ENCODE measurements around the gene POGK. TPM values are rescaled to one million over a fixed set of nuclear protein-coding genes. Genes with fewer than 3 reads are reported as not detected.

Gene POGK
- total RNA-seq = 27.1 and 36.7 TPM in 2 replicates

DNA sequence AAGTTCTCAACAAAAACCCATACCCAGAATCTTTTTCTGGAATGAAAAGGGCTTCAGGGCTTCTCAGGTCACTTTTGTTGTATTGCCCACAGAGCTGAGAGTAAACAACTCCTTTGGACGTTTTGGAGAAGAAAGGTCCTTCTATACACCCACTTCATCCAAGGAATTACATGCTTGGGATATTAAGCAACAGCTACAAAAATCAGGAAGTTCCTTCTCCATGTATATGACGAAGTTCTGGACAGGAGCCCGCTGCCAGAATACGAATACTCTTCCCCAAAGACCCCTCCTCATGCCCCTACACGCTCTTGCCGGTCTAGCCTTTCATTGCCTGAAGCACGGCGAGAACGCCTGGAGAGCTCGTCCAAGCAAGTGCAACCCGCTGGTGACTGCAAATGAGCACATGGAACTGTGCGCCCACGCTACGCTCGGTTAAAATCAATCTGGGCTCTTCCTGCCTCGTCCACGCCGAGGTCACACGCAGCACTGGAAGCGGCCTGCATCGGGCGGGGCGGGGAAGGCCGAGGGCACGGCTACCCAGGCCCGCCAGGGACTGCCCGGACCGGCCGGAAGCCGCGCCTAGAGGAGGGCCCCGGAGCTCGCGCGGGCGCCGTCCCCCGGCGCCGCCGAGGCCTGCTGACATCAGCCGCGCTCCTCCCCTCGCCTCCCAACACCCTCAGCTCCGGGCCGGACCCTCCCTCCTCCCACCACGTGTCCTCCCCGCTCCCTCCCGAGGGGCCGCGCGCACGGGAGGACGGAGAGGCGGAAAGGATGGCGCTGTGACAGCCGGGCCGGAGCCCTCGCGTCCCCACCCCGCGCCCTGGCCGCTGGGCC is at the start of gene POGK:
Gene POGK, plus strand, starts transcription at position 710 of the 834 bp plus-strand sequence. CDS start 1,482 bp downstream, outside the sequence.
- DNase-seq (ENCODE audit: low read depth) = peak; percentile 91
- peak within 1 kb of the TSS; percentile 73 for H3K4me3 ChIP-seq (ENCODE audit: low read depth, low read length)
- TF ChIP-seq CTCF (IDR thresholded peaks at IDR 0.05; ENCODE audit: insufficient read depth, low read depth, low read length) = no peak

- no peak for TF ChIP-seq CTCF (IDR thresholded peaks at IDR 0.05; ENCODE audit: insufficient read depth, low read depth, low read length)
- DNase-seq (ENCODE audit: low read depth) = no peak
- no peak overlapping the region for H3K4me3 ChIP-seq (ENCODE audit: low read depth, low read length)
Observed at GRCh38 chr1:166796620-166797236, 42.5 kb upstream of the POGK start.

GRCh38 chr1:166808952-166809351 is 30.3 kb upstream of the POGK start:
- no peak for TF ChIP-seq CTCF (IDR thresholded peaks at IDR 0.05; ENCODE audit: insufficient read depth, low read depth, low read length)
- no peak for DNase-seq (ENCODE audit: low read depth)
- no peak overlapping the region for H3K4me3 ChIP-seq (ENCODE audit: low read depth, low read length)

DNA sequence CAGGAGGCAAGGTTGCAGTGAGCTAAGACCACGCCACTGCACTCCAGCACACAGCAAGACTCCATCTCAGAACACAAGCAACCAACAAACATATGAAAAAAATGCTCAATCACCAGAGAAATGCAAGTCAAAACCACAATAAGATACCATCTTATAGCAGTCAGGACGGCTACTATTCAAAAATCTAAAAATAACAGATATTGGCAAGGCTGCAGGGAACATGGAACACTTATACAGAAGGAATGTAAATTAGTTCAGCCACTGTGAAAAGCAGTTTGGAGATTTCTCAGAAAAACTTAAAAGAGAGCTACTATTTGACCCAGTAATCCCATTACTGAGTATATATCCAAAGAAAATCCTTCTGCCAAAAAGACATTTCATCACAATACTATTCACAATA is 27.6 kb upstream of the POGK start:
- no peak for TF ChIP-seq CTCF (IDR thresholded peaks at IDR 0.05; ENCODE audit: insufficient read depth, low read depth, low read length)
- DNase-seq (ENCODE audit: low read depth) = peak; percentile 23
- H3K4me3 ChIP-seq (ENCODE audit: low read depth, low read length) = no peak overlapping the region

DNA sequence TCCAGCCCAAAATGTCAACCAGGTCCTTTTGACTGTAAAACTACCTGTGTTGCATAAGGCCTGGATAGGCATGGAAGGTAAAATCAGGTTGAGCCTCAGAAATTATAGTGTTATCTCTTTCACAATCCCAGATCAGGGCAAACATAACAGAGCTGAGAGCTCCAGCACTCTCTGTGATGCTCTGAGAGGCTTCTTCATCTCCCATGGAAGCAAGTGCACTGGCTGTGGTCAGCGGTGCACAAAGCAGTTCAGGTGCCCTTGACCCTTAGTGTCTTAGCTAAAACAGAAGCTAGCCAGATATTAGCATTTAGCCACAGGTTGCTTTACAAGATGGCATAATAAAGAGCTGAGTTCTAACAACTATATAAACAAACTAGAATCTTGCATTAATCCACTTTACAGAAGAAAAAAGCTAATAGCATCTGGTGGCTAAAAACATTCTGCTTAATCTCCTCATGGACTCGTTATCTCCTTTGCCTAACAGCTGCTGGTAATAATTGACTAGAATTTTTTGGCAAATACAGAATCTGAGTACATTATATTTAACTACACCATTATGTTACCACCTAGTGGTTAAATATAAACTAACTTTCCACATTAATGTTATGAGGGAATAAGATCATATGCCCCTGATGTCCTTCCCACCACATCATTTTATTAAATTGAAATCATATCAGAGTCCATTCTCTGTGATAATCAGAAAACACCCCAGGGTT is 25.6 kb upstream of the POGK start:
- no peak overlapping the region for H3K4me3 ChIP-seq (ENCODE audit: low read depth, low read length)
- no peak for DNase-seq (ENCODE audit: low read depth)
- no peak for TF ChIP-seq CTCF (IDR thresholded peaks at IDR 0.05; ENCODE audit: insufficient read depth, low read depth, low read length)

- DNase-seq (ENCODE audit: low read depth) = no peak
- TF ChIP-seq CTCF (IDR thresholded peaks at IDR 0.05; ENCODE audit: insufficient read depth, low read depth, low read length) = no peak
Observed at GRCh38 chr1:166814611-166815010, 24.7 kb upstream of the POGK start.

More at GRCh38 chr1:166814611-166815010, 24.7 kb upstream of the POGK start:
- H3K4me3 ChIP-seq (ENCODE audit: low read depth, low read length) = no peak overlapping the region
